ENCODE data around the gene ETV1.

DNA sequence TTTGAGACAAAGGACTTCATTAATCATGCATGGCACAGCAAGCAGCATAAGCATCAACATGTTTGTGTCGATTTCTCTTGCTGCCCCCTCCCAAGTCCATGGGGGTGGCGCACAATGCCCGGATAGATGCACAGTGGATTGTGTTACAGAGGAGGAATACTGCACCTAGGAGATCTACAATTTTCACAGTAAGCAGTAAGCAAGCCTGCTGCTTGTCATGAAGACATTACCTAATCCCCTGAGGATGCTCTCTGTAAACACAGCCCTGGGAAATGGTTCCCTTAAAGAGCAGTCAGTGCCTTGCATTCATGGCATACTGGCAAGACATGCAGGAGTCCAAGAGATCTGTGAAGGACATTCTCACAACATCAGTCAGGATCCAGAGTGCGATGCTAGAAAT, 137.7 kb downstream of the ETV1 start:
- TF ChIP-seq, protein P1, sequence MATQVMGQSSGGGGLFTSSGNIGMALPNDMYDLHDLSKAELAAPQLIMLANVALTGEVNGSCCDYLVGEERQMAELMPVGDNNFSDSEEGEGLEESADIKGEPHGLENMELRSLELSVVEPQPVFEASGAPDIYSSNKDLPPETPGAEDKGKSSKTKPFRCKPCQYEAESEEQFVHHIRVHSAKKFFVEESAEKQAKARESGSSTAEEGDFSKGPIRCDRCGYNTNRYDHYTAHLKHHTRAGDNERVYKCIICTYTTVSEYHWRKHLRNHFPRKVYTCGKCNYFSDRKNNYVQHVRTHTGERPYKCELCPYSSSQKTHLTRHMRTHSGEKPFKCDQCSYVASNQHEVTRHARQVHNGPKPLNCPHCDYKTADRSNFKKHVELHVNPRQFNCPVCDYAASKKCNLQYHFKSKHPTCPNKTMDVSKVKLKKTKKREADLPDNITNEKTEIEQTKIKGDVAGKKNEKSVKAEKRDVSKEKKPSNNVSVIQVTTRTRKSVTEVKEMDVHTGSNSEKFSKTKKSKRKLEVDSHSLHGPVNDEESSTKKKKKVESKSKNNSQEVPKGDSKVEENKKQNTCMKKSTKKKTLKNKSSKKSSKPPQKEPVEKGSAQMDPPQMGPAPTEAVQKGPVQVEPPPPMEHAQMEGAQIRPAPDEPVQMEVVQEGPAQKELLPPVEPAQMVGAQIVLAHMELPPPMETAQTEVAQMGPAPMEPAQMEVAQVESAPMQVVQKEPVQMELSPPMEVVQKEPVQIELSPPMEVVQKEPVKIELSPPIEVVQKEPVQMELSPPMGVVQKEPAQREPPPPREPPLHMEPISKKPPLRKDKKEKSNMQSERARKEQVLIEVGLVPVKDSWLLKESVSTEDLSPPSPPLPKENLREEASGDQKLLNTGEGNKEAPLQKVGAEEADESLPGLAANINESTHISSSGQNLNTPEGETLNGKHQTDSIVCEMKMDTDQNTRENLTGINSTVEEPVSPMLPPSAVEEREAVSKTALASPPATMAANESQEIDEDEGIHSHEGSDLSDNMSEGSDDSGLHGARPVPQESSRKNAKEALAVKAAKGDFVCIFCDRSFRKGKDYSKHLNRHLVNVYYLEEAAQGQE (IDR thresholded peaks at IDR 0.05) = no peak
- TF ChIP-seq, protein P2, sequence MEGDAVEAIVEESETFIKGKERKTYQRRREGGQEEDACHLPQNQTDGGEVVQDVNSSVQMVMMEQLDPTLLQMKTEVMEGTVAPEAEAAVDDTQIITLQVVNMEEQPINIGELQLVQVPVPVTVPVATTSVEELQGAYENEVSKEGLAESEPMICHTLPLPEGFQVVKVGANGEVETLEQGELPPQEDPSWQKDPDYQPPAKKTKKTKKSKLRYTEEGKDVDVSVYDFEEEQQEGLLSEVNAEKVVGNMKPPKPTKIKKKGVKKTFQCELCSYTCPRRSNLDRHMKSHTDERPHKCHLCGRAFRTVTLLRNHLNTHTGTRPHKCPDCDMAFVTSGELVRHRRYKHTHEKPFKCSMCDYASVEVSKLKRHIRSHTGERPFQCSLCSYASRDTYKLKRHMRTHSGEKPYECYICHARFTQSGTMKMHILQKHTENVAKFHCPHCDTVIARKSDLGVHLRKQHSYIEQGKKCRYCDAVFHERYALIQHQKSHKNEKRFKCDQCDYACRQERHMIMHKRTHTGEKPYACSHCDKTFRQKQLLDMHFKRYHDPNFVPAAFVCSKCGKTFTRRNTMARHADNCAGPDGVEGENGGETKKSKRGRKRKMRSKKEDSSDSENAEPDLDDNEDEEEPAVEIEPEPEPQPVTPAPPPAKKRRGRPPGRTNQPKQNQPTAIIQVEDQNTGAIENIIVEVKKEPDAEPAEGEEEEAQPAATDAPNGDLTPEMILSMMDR (IDR thresholded peaks at IDR 0.05; ENCODE audit: low read depth, low read length, missing input control) = no peak
- TF ChIP-seq TAF1 (conservative IDR thresholded peaks at IDR 0.05) (no peak), RXRA (IDR thresholded peaks at IDR 0.05) (no peak), YY1 (IDR thresholded peaks at IDR 0.05) (no peak), JUND (IDR thresholded peaks at IDR 0.05) (no peak), EGR1 (IDR thresholded peaks at IDR 0.05; ENCODE audit: low read depth in 2 of 2) (no peak)
- TF ChIP-seq, protein P3, sequence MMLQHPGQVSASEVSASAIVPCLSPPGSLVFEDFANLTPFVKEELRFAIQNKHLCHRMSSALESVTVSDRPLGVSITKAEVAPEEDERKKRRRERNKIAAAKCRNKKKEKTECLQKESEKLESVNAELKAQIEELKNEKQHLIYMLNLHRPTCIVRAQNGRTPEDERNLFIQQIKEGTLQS (IDR thresholded peaks at IDR 0.05) = no peak

Measured in liver (tissue), 3 donors.